H1 (cell line): ENCODE measurements around the gene CPSF4. TPM values are rescaled to one million over a fixed set of nuclear protein-coding genes. Genes with fewer than 3 reads are reported as not detected.

Experiments used
- CTCF ChIA-PET: fragments of 300-600 bp; sonication (Branson Sonifier 250); formaldehyde crosslinking; loops from one replicate; lab custom pipeline; 2021; ENCODE audit not compliant: partially characterized antibody; lab: Charles Lee
- POLR2A ChIA-PET: fragments of 300-600 bp; sonication (Branson Sonifier 250); formaldehyde crosslinking; loops from one replicate; lab custom pipeline; 2021; ENCODE audit warnings: inconsistent platforms; ENCODE audit not compliant: partially characterized antibody; lab: Charles Lee
- DNase-seq, 2 experiments: peaks; one replicate each; pipeline versions ENCODE4 v3.0.0 to v3.0.0-alpha.2; 2010 to 2022; ENCODE audit warnings: low spot score in 2 of 2, low read depth in 1 of 2, mixed read lengths in 1 of 2
- FAIRE-seq: peaks from 2 replicates; lab custom pipeline; 2011; peaks lifted over from hg19 to GRCh38; lab: Jason Lieb, UNC
- H2AFZ ChIP-seq: 2 replicates; pipeline ENCODE4 v1.8.1; 2012; ENCODE audit warnings: low read length, inconsistent platforms
- H2AK5ac ChIP-seq: 2 replicates; pipeline ENCODE4 v1.6.1; 2013; ENCODE audit warnings: low read depth, low read length
- H2BK120ac ChIP-seq: replicated peaks from 2 replicates; pipeline ENCODE3; 2013; ENCODE audit warnings: low read depth, low read length, inconsistent platforms
- H2BK12ac ChIP-seq: 2 replicates; pipeline ENCODE4 v1.6.1; 2013; ENCODE audit warnings: low read depth, low read length
- H2BK15ac ChIP-seq: 2 replicates; pipeline ENCODE4 v1.6.1; 2013; ENCODE audit warnings: low read length
- H2BK20ac ChIP-seq: 2 replicates; pipeline ENCODE4 v1.6.1; 2013; ENCODE audit warnings: low read length
- H2BK5ac ChIP-seq: 2 replicates; pipeline ENCODE4 v1.6.1; 2013; ENCODE audit warnings: low read depth, low read length
- H3K14ac ChIP-seq: 2 replicates; pipeline ENCODE4 v1.6.1; 2013; ENCODE audit warnings: inconsistent platforms; ENCODE audit not compliant: insufficient read length
- H3K18ac ChIP-seq: 2 replicates; pipeline ENCODE4 v1.6.1; 2013; ENCODE audit warnings: low read length; ENCODE audit errors: extremely low read depth
- H3K23ac ChIP-seq: 2 replicates; pipeline ENCODE4 v1.6.1; 2013; ENCODE audit warnings: inconsistent platforms; ENCODE audit not compliant: insufficient read length
- H3K23me2 ChIP-seq: 2 replicates; pipeline ENCODE4 v1.6.1; 2013; ENCODE audit warnings: low read depth, low read length
- H3K27ac ChIP-seq: 2 replicates; pipeline ENCODE4 v1.6.1; 2011; ENCODE audit warnings: low read depth, low read length, inconsistent platforms
- H3K27me3 ChIP-seq, 4 experiments: replicated peaks in 1 of 4; 1 replicate in 1 of 4; 2 replicates in 3 of 4; pipeline versions ENCODE4 v1.6.1 to v1.8.1; 2011 to 2013; ENCODE audit warnings: low read length in 3 of 4, mild to moderate bottlenecking in 3 of 4, inconsistent platforms in 2 of 4, mixed read lengths in 2 of 4, moderate library complexity in 1 of 4; ENCODE audit not compliant: control insufficient read depth in 3 of 4, insufficient read depth in 3 of 4; ENCODE audit errors: extremely low read depth in 1 of 4
- H3K36me3 ChIP-seq, 4 experiments: 2 replicates each; pipeline versions ENCODE4 v1.6.1 to v1.8.1; 2011 to 2013; ENCODE audit warnings: mild to moderate bottlenecking in 4 of 4, low read length in 3 of 4, moderate library complexity in 2 of 4, control low read depth in 1 of 4, inconsistent platforms in 1 of 4; ENCODE audit not compliant: insufficient read depth in 4 of 4, control insufficient read depth in 2 of 4
- H3K4ac ChIP-seq: replicated peaks from 2 replicates; pipeline ENCODE3; 2013; ENCODE audit warnings: low read length, low read depth, mixed read lengths, inconsistent platforms; ENCODE audit not compliant: insufficient read length
- H3K4me1 ChIP-seq, 4 experiments: replicated peaks in 1 of 4; 1 replicate in 1 of 4; 2 replicates in 3 of 4; pipeline versions ENCODE4 v1.6.1 to v1.8.1; 2011 to 2013; ENCODE audit warnings: low read length in 3 of 4, inconsistent platforms in 2 of 4, mixed read lengths in 1 of 4; ENCODE audit not compliant: insufficient read depth in 4 of 4, control insufficient read depth in 3 of 4
- H3K4me2 ChIP-seq, 2 experiments: 2 replicates each; pipeline versions ENCODE4 v1.6.1 to v1.8.1; 2011 to 2013; ENCODE audit warnings: low read depth in 2 of 2, low read length in 2 of 2, control low read depth in 1 of 2, inconsistent platforms in 1 of 2, mild to moderate bottlenecking in 1 of 2; ENCODE audit not compliant: insufficient read depth in 1 of 2
- H3K4me3 ChIP-seq, 4 experiments: fragments of 200-600, 300-600 bp in 1 of 4; sonication (generic), shearing (Covaris generic), sonication (Bioruptor Twin) in 1 of 4; 2 replicates each; pipeline versions ENCODE4 v1.5.1 to v1.8.1; 2011 to 2016; ENCODE audit warnings: low read length in 4 of 4, low read depth in 3 of 4, control low read depth in 2 of 4, inconsistent platforms in 2 of 4, mild to moderate bottlenecking in 2 of 4, mixed read lengths in 1 of 4, moderate library complexity in 1 of 4; ENCODE audit not compliant: insufficient read depth in 2 of 4; ENCODE audit errors: extremely low read depth in 1 of 4
- H3K56ac ChIP-seq: replicated peaks from 2 replicates; pipeline ENCODE3; 2013; ENCODE audit warnings: low read depth, mild to moderate bottlenecking, mixed read lengths, low read length, inconsistent platforms; ENCODE audit not compliant: insufficient read length
- H3K79me1 ChIP-seq: 2 replicates; pipeline ENCODE4 v1.6.1; 2013; ENCODE audit warnings: low read depth, low read length, control low read depth
- H3K79me2 ChIP-seq, 2 experiments: 2 replicates each; pipeline versions ENCODE4 v1.6.1 to v1.8.1; 2012 to 2013; ENCODE audit warnings: low read length in 2 of 2, mild to moderate bottlenecking in 2 of 2, inconsistent platforms in 1 of 2; ENCODE audit not compliant: insufficient read depth in 2 of 2, control insufficient read depth in 1 of 2
- H3K9ac ChIP-seq, 4 experiments: replicated peaks in 1 of 4; 1 replicate in 1 of 4; 2 replicates in 3 of 4; pipeline versions ENCODE4 v1.6.1 to v1.8.1; 2011 to 2013; ENCODE audit warnings: low read depth in 3 of 4, low read length in 3 of 4, control low read depth in 2 of 4, mild to moderate bottlenecking in 2 of 4, moderate library complexity in 2 of 4, inconsistent platforms in 1 of 4; ENCODE audit errors: extremely low read depth in 1 of 4
- H3K9me3 ChIP-seq, 2 experiments: 2 replicates each; pipeline versions ENCODE4 v1.6.1 to v1.8.1; 2012 to 2013; ENCODE audit warnings: mild to moderate bottlenecking in 2 of 2, moderate library complexity in 2 of 2, control low read depth in 1 of 2, inconsistent platforms in 1 of 2, low read depth in 1 of 2, low read length in 1 of 2, mixed read lengths in 1 of 2; ENCODE audit not compliant: insufficient read depth in 2 of 2
- H4K20me1 ChIP-seq, 2 experiments: replicated peaks in 1 of 2; 2 replicates each; pipeline versions ENCODE3 to v1.8.1; 2011 to 2013; ENCODE audit warnings: inconsistent platforms in 2 of 2, low read length in 2 of 2, mild to moderate bottlenecking in 1 of 2; ENCODE audit not compliant: insufficient read depth in 2 of 2, control insufficient read depth in 1 of 2
- H4K5ac ChIP-seq: 2 replicates; pipeline ENCODE4 v1.6.1; 2013; ENCODE audit warnings: low read length, low read depth, mixed read lengths, inconsistent platforms; ENCODE audit not compliant: insufficient read length
- H4K8ac ChIP-seq: 2 replicates; pipeline ENCODE4 v1.8.0; 2013; ENCODE audit warnings: mild to moderate bottlenecking, moderate library complexity, low read length, inconsistent platforms; ENCODE audit not compliant: insufficient read depth; ENCODE audit errors: extremely low read depth
- H4K91ac ChIP-seq: replicated peaks from 2 replicates; pipeline ENCODE3; 2013; ENCODE audit warnings: low read length, mixed read lengths, inconsistent platforms; ENCODE audit not compliant: insufficient read length
- CTBP2 ChIP-seq: IDR thresholded peaks from 2 replicates; pipeline ENCODE4 v1.7.0; 2011; ENCODE audit warnings: borderline replicate concordance, mild to moderate bottlenecking, moderate library complexity, mixed read lengths, low read length; ENCODE audit not compliant: insufficient read depth, insufficient read length
- WGBS, 2 experiments: shearing (Covaris generic) in 1 of 2; methylation state at CpG; one replicate each; pipeline versions ENCODE4 v1.1.6 to v1.1.7; 2013 to 2015; ENCODE audit warnings: low lambda C conversion rate in 2 of 2, mixed read lengths in 2 of 2, inconsistent platforms in 1 of 2, low coverage in 1 of 2, missing lambda C conversion rate in 1 of 2; ENCODE audit not compliant: insufficient replicate concordance in 2 of 2, insufficient coverage in 1 of 2, insufficient read length in 1 of 2; ENCODE audit errors: extremely low coverage in 1 of 2, missing lambda C conversion rate in 1 of 2; 5-methylcytosine and 5-hydroxymethylcytosine counted together
- polyA plus RNA-seq, 7 experiments: library from polyadenylated mRNA; depleted of rRNA in 3 of 7; stranded (reverse) in 5 of 7; unstranded in 2 of 7; fragments of >200 nt in 5 of 7; fragments of 200-250 nt in 2 of 7; gene quantifications; 1 replicate in 5 of 7; 2 replicates in 1 of 7; 4 replicates in 1 of 7; pipeline versions ENCODE4 v1.2.1 to v1.2.3, GENCODE V29; 2011 to 2013; ENCODE audit warnings: missing spikeins in 2 of 7, mixed read lengths in 2 of 7
- total RNA-seq: library from RNA; stranded (reverse); fragmentation: NEBNext Ultra II Directional; extraction: Animal tissue kit (Norgen Biotek cat#: 25700); gene quantifications from 2 replicates; pipeline ENCODE4 v1.2.1, GENCODE V29; 2021

The CPSF4 gene
- total and polyA plus RNA-seq, 2 of the 8 experiments (the other 6 are each of a cell fraction or from before 2014, with no cell fraction given), result 77.5 to 103 TPM

DNA sequence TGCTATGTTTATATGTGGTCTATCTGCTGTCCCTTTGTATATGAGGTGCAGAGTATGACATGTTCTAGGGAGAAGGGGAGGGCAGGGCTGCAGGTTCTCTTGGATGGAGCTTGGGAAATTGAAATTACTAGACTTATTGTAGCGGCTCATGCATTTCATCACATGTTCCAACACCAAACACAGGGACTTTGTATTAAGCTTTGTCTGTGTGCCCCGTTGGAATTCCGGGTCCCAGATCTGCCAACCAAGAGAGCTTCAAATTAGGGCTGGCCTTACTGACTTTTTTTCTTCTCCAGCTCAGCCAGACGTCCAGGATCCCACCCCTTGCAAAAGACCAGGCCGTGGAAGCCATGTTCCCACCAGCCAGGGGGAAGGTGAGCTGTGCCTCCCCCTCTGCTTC, 37.4 kb downstream of the CPSF4 start:
- peaks cover 0 to 19% (median 9%) of the 10 kb centered on the region in 4 experiments; a peak in 4 of 8 replicates for H3K36me3 ChIP-seq
- no peak overlapping the region for H3K14ac ChIP-seq
- no peak overlapping the region for H4K8ac ChIP-seq
- no peak overlapping the region for H3K56ac ChIP-seq
- POLR2A ChIA-PET, result interaction anchor here (0.6 to 2.3 kb wide), 12 partner anchors 9 to 1111 kb away, joined by 3 to 8 read pairs (median 4); partner anchors contain the start of genes ATP5MF, CPSF4 and PTCD1
- H2BK20ac ChIP-seq, result no peak overlapping the region
- no peaks in the 10 kb centered on the region for H3K9me3 ChIP-seq
- no peaks in the 10 kb centered on the region for H3K4me1 ChIP-seq
- no peak overlapping the region for H3K9ac ChIP-seq
- no peak overlapping the region for H4K5ac ChIP-seq
- H3K23me2 ChIP-seq, result peaks cover 7% of the 10 kb centered on the region
- no peak overlapping the region for H2BK15ac ChIP-seq
- CTCF ChIA-PET, result interaction anchor here (0.7 to 1.3 kb wide), 2 partner anchors 13 to 17 kb away, joined by 3 read pairs; no protein-coding TSS in a partner anchor
- no peak overlapping the region for H3K4ac ChIP-seq
- H2BK120ac ChIP-seq, result no peak overlapping the region
- no peak overlapping the region for H3K4me3 ChIP-seq
- H2BK5ac ChIP-seq, result no peak overlapping the region
- H3K79me2 ChIP-seq, result peaks cover 16 to 51% of the 10 kb centered on the region in 2 experiments
- H4K91ac ChIP-seq, result no peak overlapping the region
- H3K23ac ChIP-seq, result no peak overlapping the region
- H3K27me3 ChIP-seq, result no peaks in the 10 kb centered on the region
- no peak overlapping the region for H3K18ac ChIP-seq
- H2AK5ac ChIP-seq, result no peak overlapping the region
- no peak overlapping the region for H3K27ac ChIP-seq
- no peak overlapping the region for H2AFZ ChIP-seq
- DNase-seq (no peak), FAIRE-seq (no peak)
- peaks cover 0 to 4% of the 10 kb centered on the region in 2 experiments for H4K20me1 ChIP-seq
- H3K79me1 ChIP-seq, result peaks cover 9% of the 10 kb centered on the region
- no peak overlapping the region for H2BK12ac ChIP-seq
- no peak overlapping the region for H3K4me2 ChIP-seq
- WGBS, 2 experiments, result 91% methylated on average over 5 of the region's 5 CpGs; no CpG with 5 or more reads in 1 of the 2 experiments
- no peak for TF ChIP-seq CTBP2
